ENCODE measurements around the gene MAPK6. TPM values are rescaled to one million over a fixed set of nuclear protein-coding genes. Genes with fewer than 3 reads are reported as not detected.

MAPK6 gene
- total and polyA plus RNA-seq, 9 of the 15 experiments (the other 6 are each of a cell fraction or from before 2014, with no cell fraction given), result 28.5 to 97.1 (median 74.0) TPM

DNA sequence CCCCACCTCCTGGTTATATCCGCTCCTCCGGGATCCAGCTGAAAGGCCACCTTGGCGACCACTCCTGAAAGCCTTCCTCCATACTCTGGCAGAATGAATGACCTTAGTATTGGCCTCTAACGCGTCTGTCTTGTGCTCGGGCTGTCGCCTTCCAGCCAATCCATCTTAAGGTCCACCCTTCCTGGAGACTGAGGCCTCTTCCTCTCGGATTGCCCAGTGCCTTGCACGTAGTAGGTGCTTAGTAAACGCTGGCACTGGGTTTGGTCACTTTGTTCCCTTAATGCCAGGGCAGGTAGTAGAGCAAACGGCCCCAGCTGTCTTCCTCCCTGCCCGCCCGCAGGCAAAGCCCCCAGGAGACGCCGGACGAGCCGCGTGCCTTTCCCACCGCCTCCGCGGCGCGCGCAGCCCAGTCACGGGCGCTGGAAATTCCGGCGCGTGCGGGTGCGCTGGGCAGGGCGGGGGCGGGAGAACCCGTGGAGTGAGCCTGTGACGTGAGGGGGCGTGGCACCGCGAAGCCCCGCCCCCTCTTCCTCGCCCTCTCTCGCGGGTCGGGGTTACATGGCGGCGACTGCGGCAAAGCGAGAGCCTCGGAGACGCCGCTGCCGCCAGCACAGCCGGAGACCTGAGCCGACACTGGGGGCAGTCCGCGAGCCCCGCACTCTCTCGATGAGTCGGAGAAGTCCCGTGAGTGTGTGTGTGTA lies at the start of gene MAPK6 (continued):
- TF ChIP-seq, protein P1, sequence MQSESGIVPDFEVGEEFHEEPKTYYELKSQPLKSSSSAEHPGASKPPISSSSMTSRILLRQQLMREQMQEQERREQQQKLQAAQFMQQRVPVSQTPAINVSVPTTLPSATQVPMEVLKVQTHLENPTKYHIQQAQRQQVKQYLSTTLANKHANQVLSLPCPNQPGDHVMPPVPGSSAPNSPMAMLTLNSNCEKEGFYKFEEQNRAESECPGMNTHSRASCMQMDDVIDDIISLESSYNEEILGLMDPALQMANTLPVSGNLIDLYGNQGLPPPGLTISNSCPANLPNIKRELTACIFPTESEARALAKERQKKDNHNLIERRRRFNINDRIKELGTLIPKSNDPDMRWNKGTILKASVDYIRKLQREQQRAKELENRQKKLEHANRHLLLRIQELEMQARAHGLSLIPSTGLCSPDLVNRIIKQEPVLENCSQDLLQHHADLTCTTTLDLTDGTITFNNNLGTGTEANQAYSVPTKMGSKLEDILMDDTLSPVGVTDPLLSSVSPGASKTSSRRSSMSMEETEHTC (IDR thresholded peaks at IDR 0.05), result peak; percentile 77
- TF ChIP-seq EHMT2 (IDR thresholded peaks at IDR 0.05) (no peak), NCOA6 (IDR thresholded peaks at IDR 0.05) (no peak), SAFB2 (IDR thresholded peaks at IDR 0.05; ENCODE audit: borderline replicate concordance, low read depth, low read length, severe bottlenecking) (no peak), TRIM24 (IDR thresholded peaks at IDR 0.05) (peak in 1 of 2 experiments; percentile 47; a peak in 1 of 4 replicates), FOXA1 (IDR thresholded peaks at IDR 0.05; ENCODE audit: borderline replicate concordance) (no peak), LEF1 (IDR thresholded peaks at IDR 0.05) (peak; percentile 89), ZNF140 (CRISPR knock-in tag; IDR thresholded peaks at IDR 0.05) (no peak), RFX7 (CRISPR knock-in tag; IDR thresholded peaks at IDR 0.05) (no peak), PTTG1 (tag; IDR thresholded peaks at IDR 0.05; ENCODE audit: low read depth) (no peak), ZNF764 (CRISPR knock-in tag; IDR thresholded peaks at IDR 0.05; ENCODE audit: low read depth) (no peak), ETS2 (tag; IDR thresholded peaks at IDR 0.05; ENCODE audit: borderline replicate concordance, poor library complexity, severe bottlenecking) (no peak), POU5F1 (IDR thresholded peaks at IDR 0.05; ENCODE audit: borderline replicate concordance, low read depth, low read length, partially characterized antibody) (no peak), NFYB (IDR thresholded peaks at IDR 0.05; ENCODE audit: extremely low read depth, insufficient read length) (no peak), ZNF311 (CRISPR knock-in tag; IDR thresholded peaks at IDR 0.05) (no peak), SAFB (IDR thresholded peaks at IDR 0.05; ENCODE audit: borderline replicate concordance, low read depth, low read length) (peak; percentile 94), MTA1 (IDR thresholded peaks at IDR 0.05; ENCODE audit: borderline replicate concordance) (peak; percentile 84), SIN3B (IDR thresholded peaks at IDR 0.05; ENCODE audit: low read depth) (peak; percentile 47; the same call in 1 of the 2 replicates), ZNF41 (CRISPR knock-in tag; conservative IDR thresholded peaks at IDR 0.05) (no peak), SMARCA5 (IDR thresholded peaks at IDR 0.05) (peak; percentile 67; the same call in 1 of the 2 replicates), RBM22 (IDR thresholded peaks at IDR 0.05; ENCODE audit: low read depth, low read length, poor library complexity, severe bottlenecking) (no peak), COPS2 (conservative IDR thresholded peaks at IDR 0.05) (no peak), ZNF197 (CRISPR knock-in tag; IDR thresholded peaks at IDR 0.05; ENCODE audit: low read depth) (no peak)
- TF ChIP-seq, protein P2, sequence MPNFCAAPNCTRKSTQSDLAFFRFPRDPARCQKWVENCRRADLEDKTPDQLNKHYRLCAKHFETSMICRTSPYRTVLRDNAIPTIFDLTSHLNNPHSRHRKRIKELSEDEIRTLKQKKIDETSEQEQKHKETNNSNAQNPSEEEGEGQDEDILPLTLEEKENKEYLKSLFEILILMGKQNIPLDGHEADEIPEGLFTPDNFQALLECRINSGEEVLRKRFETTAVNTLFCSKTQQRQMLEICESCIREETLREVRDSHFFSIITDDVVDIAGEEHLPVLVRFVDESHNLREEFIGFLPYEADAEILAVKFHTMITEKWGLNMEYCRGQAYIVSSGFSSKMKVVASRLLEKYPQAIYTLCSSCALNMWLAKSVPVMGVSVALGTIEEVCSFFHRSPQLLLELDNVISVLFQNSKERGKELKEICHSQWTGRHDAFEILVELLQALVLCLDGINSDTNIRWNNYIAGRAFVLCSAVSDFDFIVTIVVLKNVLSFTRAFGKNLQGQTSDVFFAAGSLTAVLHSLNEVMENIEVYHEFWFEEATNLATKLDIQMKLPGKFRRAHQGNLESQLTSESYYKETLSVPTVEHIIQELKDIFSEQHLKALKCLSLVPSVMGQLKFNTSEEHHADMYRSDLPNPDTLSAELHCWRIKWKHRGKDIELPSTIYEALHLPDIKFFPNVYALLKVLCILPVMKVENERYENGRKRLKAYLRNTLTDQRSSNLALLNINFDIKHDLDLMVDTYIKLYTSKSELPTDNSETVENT (CRISPR knock-in tag; IDR thresholded peaks at IDR 0.05), result peak; percentile 84
- TF ChIP-seq, protein P3, sequence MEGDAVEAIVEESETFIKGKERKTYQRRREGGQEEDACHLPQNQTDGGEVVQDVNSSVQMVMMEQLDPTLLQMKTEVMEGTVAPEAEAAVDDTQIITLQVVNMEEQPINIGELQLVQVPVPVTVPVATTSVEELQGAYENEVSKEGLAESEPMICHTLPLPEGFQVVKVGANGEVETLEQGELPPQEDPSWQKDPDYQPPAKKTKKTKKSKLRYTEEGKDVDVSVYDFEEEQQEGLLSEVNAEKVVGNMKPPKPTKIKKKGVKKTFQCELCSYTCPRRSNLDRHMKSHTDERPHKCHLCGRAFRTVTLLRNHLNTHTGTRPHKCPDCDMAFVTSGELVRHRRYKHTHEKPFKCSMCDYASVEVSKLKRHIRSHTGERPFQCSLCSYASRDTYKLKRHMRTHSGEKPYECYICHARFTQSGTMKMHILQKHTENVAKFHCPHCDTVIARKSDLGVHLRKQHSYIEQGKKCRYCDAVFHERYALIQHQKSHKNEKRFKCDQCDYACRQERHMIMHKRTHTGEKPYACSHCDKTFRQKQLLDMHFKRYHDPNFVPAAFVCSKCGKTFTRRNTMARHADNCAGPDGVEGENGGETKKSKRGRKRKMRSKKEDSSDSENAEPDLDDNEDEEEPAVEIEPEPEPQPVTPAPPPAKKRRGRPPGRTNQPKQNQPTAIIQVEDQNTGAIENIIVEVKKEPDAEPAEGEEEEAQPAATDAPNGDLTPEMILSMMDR (IDR thresholded peaks at IDR 0.05 in 2 of 3, conservative IDR thresholded peaks at IDR 0.05 in 1 of 3; ENCODE audit: insufficient read depth in 2 of 3, low read depth in 1 of 3, low read length in 3 of 3), result 0 out of 6 replicates have a peak, but pooled peaks of 1 of the 3 experiments have one; percentile 1

All from K562 (cell line).